OCI-LY3 (cell line): ENCODE data around the gene NFAM1.

Experiments used
- EZH2phosphoT487 ChIP-seq: fragments of 200-600 bp; shearing (Covaris generic); IDR thresholded peaks from 2 replicates; pipeline ENCODE4 v1.6.1; 2018; ENCODE audit warnings: antibody characterized with exemption, mixed run types, low read depth
- TF ChIP-seq, protein P1 (sequence below): fragments of 200-600, 300-600 bp; sonication (generic); IDR thresholded peaks from 2 replicates; pipeline ENCODE4 v1.5.1; 2014; ENCODE audit warnings: antibody characterized with exemption, low read length, low read depth

DNA sequence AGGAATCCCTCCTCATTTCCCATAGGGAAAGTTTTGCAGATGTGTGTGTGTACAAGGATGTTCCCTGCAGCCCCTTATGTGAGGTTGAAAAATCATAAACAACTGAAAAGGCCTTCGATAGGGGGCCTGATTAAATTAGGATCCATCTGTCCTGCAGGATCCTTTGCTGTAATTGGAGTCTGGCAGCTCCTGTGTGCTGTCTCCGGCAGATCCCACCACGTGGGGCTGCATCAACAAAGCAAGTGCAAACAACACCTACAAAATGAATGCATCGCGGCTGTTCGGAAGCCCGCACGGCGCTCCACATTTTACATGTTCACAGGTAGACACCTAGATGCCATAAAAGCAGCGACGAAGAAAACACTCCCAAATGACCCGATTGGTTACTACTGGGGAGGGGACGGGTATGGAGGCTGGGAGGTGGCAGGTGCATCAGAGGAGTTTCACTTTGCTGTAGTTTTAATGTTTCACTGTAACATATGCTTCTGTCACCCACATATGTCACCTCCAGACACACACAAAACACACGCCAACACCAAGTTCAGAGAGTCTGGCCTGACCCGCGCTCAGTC, 52.2 kb downstream of the NFAM1 start:
- no peak for TF ChIP-seq EZH2phosphoT487
- TF ChIP-seq, protein P1, sequence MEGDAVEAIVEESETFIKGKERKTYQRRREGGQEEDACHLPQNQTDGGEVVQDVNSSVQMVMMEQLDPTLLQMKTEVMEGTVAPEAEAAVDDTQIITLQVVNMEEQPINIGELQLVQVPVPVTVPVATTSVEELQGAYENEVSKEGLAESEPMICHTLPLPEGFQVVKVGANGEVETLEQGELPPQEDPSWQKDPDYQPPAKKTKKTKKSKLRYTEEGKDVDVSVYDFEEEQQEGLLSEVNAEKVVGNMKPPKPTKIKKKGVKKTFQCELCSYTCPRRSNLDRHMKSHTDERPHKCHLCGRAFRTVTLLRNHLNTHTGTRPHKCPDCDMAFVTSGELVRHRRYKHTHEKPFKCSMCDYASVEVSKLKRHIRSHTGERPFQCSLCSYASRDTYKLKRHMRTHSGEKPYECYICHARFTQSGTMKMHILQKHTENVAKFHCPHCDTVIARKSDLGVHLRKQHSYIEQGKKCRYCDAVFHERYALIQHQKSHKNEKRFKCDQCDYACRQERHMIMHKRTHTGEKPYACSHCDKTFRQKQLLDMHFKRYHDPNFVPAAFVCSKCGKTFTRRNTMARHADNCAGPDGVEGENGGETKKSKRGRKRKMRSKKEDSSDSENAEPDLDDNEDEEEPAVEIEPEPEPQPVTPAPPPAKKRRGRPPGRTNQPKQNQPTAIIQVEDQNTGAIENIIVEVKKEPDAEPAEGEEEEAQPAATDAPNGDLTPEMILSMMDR, result no peak
